GM06990 (cell line): Measurements from ENCODE around the gene PTH2R.
"Not testable (repeated sequence)": the region's sequence is repeated elsewhere in the genome, so short reads cannot be mapped to it uniquely, and the experiment has no call there.

ENCODE experiments used
- DNase-seq: peaks from one replicate; pipeline ENCODE4 v3.0.0-alpha.2; 2011; ENCODE audit not compliant: insufficient read length; ENCODE audit errors: extremely low read depth
- H3K27me3 ChIP-seq: replicated peaks from 2 replicates; pipeline ENCODE4 v1.6.0; 2011; ENCODE audit warnings: low read length; ENCODE audit not compliant: control insufficient read depth, insufficient read depth
- H3K36me3 ChIP-seq: 2 replicates; pipeline ENCODE4 v1.5.1; 2011; ENCODE audit warnings: low read length; ENCODE audit not compliant: control insufficient read depth, insufficient read depth
- H3K4me3 ChIP-seq: replicated peaks from 2 replicates; pipeline ENCODE4 v1.5.1; 2011; ENCODE audit warnings: low read depth, mild to moderate bottlenecking, control low read depth, low read length
- CTCF ChIP-seq: IDR thresholded peaks from 2 replicates; pipeline ENCODE4 v1.5.1; 2011; ENCODE audit warnings: low read length, control low read depth, mild to moderate bottlenecking, inconsistent platforms; ENCODE audit not compliant: insufficient read depth, poor library complexity, severe bottlenecking

The PTH2R gene

GRCh38 chr2:208464205-208464604, 57.6 kb downstream of the PTH2R start:
- DNase-seq: no peak
- no peak for TF ChIP-seq CTCF
- no peak overlapping the region for H3K4me3 ChIP-seq
- no peaks in the 10 kb centered on the region for H3K27me3 ChIP-seq
- no peaks in the 10 kb centered on the region for H3K36me3 ChIP-seq

- H3K36me3 ChIP-seq: no peaks in the 10 kb centered on the region
- H3K27me3 ChIP-seq: no peaks in the 10 kb centered on the region; the same call in 1 of the 2 replicates
- DNase-seq: no peak
- H3K4me3 ChIP-seq: no peak overlapping the region
- TF ChIP-seq CTCF: peak; percentile 69
These were observed 59.7 kb downstream of the PTH2R start for GRCh38 chr2:208466151-208466919.

- no peak for TF ChIP-seq CTCF
- Histone ChIP-seq H3K36me3 (no peaks in the 10 kb centered on the region), H3K4me3 (no peak overlapping the region), H3K27me3 (no peaks in the 10 kb centered on the region; the same call in 1 of the 2 replicates)
- DNase-seq: no peak
These were observed 60.3 kb downstream of the PTH2R start for GRCh38 chr2:208466920-208467298.

DNA sequence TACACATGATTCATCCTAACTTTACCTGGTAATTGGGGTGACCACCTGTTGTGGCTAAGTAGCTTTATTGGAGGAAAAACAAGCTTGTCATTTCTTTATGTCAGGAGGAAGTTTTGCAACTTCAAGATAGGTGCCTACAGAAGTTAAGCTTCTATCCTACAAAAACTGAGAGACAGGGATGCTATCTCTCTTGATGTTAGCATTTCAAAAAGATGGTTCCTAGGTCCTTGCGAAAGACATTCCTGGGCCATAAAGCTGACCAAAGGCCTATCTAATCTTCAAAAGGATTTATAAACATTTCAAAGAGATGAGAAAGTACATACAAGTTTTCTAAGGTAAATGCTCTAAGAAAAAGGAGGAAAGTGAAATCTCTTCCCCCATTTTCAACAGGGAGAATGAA, 61.0 kb downstream of the PTH2R start:
- Histone ChIP-seq H3K4me3 (no peak overlapping the region), H3K27me3 (no peaks in the 10 kb centered on the region; the same call in 1 of the 2 replicates), H3K36me3 (no peaks in the 10 kb centered on the region)
- DNase-seq: no peak
- no peak for TF ChIP-seq CTCF

- no peaks in the 10 kb centered on the region for H3K36me3 ChIP-seq
- H3K4me3 ChIP-seq: no peak overlapping the region
- no peak for TF ChIP-seq CTCF
- no peak for DNase-seq
- no peaks in the 10 kb centered on the region for H3K27me3 ChIP-seq
These were observed 71.1 kb downstream of the PTH2R start for GRCh38 chr2:208477741-208478140.

DNA sequence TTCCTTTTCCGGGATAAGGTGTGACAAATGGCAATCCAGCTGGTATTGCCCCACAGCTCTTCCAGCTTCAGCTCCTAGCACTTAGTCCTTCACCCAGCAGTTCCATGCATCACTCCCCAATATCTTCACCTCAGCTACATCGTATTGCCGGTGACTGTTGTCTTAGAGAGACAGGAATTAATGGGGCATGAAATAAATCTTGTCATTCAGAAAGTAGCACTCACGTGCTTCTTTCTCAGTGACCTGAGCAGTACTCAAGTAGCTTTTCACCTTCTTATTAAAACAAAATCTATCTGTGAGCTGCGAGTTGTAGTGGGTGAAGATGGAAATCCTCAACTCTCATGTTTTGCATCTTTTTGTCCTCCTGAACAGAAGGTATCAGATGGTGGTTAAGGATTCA, 72.8 kb downstream of the PTH2R start:
- Histone ChIP-seq H3K27me3 (no peaks in the 10 kb centered on the region), H3K4me3 (no peak overlapping the region), H3K36me3 (no peaks in the 10 kb centered on the region)
- TF ChIP-seq CTCF: no peak
- DNase-seq: no peak

GRCh38 chr2:208481945-208482344, 75.4 kb downstream of the PTH2R start:
- not testable (repeated sequence) for DNase-seq, H3K36me3 ChIP-seq, H3K27me3 ChIP-seq, H3K4me3 ChIP-seq

DNA sequence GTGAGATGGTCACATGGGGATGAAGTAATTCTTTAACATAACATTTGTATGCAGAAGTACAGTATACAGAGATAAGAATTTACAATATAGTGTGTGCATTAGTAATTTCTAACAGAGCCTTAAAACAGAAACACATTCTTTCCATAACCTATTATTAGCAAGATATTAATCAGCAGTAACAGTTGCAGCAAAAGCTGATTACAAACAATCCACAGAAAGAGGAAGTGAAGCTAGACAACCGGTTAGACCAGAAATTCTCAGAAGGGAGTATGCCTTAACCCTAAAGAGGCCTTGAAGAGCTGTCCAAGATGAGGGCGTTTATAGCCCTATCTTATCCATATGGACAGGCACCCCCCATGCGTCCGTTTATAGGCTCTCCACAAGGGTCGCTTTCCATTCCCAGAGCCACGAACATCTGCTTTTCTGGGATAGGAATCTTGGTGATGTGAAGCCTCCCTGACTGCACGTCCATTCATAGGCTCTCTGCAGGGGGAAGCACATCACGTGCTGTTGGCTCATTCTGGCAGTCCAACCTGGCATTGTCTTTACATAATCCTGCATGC, 75.9 kb downstream of the PTH2R start:
- H3K36me3 ChIP-seq, H3K27me3 ChIP-seq, DNase-seq, H3K4me3 ChIP-seq: not testable (repeated sequence)
